Suprapubic skin (tissue), 4 donors: ENCODE data around the gene ANKRD45.

ENCODE experiments used
- POLR2A ChIP-seq, 2 donors: fragments of 450-650 bp; IDR thresholded peaks; one replicate each; pipeline ENCODE4 v1.6.1; 2017; ENCODE audit warnings: antibody characterized with exemption in 2 of 2, mild to moderate bottlenecking in 2 of 2, moderate library complexity in 2 of 2
- POLR2AphosphoS5 ChIP-seq, 3 donors: sonication (generic); formaldehyde crosslinking; IDR thresholded peaks; one replicate each; pipeline ENCODE4 v1.6.1; 2017; ENCODE audit warnings: antibody characterized with exemption in 3 of 3
- TF ChIP-seq, protein P1 (sequence below), 2 donors: fragments of 200-600 bp in 1 of 2; fragments of 450-650 bp in 1 of 2; sonication (generic) in 1 of 2; IDR thresholded peaks; one replicate each; pipeline ENCODE4 v1.5.1; 2016 to 2019; ENCODE audit warnings: antibody characterized with exemption in 2 of 2, mild to moderate bottlenecking in 1 of 2, moderate library complexity in 1 of 2

GRCh38 chr1:173682184-173682583, 12.5 kb upstream of the ANKRD45 start:
- TF ChIP-seq POLR2A (IDR thresholded peaks at IDR 0.05) = no peak
- TF ChIP-seq, protein P1, sequence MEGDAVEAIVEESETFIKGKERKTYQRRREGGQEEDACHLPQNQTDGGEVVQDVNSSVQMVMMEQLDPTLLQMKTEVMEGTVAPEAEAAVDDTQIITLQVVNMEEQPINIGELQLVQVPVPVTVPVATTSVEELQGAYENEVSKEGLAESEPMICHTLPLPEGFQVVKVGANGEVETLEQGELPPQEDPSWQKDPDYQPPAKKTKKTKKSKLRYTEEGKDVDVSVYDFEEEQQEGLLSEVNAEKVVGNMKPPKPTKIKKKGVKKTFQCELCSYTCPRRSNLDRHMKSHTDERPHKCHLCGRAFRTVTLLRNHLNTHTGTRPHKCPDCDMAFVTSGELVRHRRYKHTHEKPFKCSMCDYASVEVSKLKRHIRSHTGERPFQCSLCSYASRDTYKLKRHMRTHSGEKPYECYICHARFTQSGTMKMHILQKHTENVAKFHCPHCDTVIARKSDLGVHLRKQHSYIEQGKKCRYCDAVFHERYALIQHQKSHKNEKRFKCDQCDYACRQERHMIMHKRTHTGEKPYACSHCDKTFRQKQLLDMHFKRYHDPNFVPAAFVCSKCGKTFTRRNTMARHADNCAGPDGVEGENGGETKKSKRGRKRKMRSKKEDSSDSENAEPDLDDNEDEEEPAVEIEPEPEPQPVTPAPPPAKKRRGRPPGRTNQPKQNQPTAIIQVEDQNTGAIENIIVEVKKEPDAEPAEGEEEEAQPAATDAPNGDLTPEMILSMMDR (IDR thresholded peaks at IDR 0.05) = no peak
- no peak for TF ChIP-seq POLR2AphosphoS5 (IDR thresholded peaks at IDR 0.05)
